Middle frontal gyrus (tissue), 1 donor: ENCODE data around the gene CEP126.
"Not testable (repeated sequence)": the region's sequence is repeated elsewhere in the genome, so short reads cannot be mapped to it uniquely, and the experiment has no call there.

ENCODE experiments used
- DNase-seq: peaks from one replicate; pipeline ENCODE4 v3.0.0-alpha.2; 2015; ENCODE audit warnings: low spot score; ENCODE audit errors: extremely low spot score

Gene CEP126

DNA sequence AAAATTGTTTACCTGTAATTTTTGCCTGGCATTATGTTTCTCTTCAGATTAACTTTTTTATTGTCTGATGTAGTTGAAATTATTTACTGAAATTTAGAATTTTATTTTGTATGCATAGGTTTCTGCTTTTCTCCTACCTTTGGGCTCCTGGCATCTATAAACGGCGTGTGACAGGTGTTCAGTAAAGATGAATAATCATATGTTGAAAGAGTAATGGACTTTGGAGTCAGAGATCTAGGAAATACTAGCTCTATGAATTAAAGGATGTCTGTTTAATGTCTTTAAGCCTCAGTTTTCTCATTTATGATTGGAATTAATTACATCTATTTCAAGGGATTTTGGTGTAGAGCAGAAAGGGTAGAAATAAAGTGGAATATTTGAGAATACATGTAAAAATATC is 8.7 kb downstream of the CEP126 start:
- no peak for DNase-seq

DNA sequence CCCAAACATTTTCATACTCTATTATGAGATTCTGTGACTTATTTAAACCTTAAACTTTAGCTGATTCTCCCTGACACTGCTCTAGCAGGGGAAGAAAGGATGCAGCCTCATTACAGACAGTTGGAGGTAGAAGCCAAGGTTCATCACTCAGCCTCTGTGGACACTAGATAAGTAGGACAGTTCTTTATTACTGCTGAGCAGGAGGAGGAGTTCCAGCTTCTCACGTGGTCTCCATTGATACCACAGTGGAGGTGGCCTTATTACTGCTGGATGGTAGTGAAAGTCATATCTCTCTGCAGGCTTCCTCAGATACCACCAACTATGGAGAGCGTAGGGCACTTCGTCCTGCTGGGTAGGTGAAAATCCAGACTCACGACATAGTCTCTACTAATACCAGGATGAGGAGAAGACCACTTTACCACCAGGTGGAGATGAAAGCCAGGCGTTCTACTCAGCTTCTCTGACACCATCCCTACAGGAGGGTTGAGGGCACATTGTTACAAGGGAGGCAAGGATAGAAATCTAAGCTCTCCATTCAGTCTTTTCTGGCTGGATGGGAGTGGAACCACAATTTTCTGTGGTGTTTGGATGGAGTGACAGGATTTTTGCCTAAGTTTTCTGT is 14.6 kb downstream of the CEP126 start:
- no peak for DNase-seq

DNA sequence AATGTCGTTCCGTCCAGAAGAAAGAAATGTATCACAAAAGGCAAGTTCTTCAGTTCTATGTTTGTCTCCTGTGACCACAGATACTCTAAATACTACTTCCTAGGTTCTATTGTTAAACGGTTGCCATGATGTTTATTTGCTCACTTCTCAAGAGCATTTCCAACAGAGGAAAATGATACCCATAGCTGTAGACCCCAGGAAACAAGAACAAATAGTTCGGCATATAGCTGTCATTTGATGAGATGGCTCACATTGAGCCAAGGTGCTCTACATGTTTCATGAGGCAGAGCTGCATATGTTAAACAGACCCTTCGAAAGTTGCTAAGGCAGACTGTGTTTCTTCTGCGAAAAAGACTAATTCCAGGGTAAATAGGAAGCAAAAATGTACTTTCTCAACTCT is 16.9 kb downstream of the CEP126 start:
- DNase-seq = no peak

DNA sequence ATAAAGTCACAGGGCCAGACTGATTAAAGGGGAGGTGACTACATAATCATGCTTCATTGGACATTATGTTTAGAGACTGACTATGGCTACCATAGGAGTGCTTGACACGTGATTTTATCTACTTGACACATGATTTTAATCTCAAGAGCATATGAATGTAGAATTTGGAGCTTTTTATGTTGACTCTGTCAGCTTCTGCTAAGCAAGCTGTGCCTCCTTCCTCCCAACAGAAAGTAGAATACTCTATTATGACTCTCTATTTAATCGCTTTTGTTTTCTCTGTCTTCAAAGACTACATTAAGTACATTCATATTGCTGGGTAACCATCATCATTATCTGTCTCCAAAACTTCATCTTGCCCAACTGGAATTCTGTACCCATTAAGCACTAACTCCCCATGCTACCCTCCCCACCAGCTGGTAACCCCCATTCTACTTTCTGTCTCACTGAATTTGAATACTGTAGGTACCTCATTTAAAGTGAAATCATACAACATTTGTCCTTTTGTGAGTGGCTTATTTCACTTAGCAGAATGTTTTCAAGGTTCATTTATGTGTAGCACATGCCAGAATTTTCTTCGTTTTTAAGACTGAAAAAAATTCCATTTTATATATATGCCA is 26.2 kb downstream of the CEP126 start:
- no peak for DNase-seq

DNA sequence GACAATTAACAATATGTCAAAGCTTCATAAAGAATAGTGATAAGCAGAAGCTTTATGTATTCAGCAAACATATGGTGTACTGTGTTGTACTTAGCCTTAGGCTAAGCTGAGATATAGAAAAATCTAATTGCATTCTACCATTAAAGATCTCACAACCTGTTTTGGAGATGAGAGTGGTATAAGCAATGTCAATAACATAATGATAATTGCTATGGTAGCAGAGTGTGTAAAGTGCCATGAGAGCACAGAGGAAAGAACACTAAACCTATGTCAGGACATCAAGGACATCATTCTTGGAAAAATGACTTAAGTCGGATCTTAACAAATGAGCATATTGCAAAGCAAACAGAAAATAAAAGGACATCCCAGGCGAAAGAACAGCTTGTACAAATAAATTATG is 30.1 kb downstream of the CEP126 start:
- no peak for DNase-seq

DNA sequence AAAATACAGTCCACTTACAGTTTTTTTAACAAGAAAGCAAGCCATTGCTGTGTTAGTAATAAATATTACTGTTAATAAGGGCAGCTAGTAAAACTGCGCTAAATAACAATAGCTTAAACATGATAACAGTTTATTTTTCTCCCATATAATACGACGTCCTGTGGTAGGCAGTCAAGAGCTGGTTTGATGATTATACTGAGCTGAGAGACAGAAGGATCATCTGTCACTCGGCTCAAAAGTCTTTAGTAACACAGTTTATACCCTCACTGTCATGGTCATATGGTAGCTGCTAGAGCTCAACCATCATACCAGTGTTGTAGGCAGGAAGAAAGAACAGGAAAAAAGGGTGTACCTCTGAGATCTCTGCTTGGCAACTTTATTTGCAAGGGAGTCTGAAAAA is 30.6 kb downstream of the CEP126 start:
- DNase-seq = no peak

DNA sequence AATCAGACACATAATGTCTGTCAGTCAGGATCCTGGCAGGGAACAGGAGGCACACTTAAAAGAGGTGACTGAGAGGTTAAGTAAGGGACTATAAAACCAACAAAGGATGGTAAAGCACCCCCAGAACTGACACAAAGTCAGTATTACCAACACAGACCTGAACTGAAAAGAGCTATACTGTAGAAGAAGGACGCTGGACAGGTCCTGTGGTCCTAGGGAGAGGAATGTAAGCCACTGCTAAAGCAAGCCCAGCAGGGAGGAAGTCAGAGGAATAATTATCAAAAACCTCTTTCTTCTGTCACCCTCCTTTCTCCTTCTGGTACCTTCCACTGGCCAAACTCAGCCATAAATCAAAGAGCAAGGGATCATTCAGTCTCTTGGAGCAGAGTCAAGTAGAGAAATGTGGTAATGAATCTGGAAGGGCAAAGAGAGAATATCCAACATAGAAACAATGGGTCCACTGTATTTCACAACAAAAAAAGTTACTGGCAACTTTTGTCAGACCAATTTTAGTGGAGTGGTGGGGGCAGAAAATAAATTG is 34.9 kb downstream of the CEP126 start:
- DNase-seq = no peak

DNA sequence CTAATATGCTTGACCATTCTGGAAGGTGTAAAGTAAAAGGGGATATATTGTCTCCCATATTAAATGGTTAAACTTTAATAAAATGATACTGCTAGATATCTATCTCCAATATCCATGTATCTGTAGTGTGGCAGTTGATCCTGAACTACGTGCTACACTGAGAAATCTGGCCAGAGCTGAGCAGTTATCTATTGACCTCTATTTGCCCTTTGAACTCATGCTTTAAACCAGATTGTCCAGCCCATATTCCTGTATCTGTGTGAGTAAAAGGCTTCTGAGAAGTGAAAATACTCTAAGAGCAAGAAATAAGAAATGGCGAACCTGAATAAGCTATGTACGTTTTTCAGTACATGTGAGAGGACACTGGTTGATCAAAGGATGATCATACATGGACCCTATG is 40.5 kb downstream of the CEP126 start:
- no peak for DNase-seq

DNA sequence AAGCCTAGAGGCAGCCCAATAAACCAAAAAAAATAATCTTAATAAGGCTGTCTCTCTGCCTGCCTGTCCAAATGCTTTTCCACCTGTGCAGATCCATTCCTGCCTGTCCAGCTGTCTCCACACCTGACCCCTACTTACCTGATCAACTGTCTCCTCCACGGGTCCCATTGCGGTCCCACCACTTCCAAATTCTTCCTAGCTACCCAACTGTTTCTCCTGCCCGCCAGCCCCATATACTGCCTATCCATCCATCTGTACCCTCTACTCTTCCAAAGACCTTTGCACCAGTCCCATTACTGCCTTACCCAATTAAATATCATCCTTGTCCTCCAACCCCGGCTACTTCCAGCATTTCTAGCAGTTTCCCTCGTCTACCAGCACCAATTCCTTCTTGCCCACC is 40.9 kb downstream of the CEP126 start:
- DNase-seq = no peak

DNA sequence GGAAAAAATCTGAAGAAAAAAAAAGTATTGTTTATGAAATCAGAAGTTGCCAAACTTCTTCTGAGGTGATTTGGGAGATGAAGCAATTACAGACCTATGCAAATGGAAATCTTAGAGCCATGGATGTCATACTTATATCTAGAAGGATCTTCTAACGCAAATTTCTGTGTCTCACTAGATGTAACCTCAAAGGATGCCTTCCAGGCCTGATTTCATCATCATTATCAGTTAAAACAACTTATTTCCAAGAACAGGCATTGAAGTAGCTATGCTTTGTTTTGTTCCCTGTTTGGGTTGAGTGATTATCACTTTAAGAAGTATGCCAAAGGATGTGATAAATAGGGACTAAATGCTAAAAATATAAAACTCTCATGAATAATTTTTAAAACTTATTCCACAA is 45.4 kb downstream of the CEP126 start:
- DNase-seq = no peak

DNA sequence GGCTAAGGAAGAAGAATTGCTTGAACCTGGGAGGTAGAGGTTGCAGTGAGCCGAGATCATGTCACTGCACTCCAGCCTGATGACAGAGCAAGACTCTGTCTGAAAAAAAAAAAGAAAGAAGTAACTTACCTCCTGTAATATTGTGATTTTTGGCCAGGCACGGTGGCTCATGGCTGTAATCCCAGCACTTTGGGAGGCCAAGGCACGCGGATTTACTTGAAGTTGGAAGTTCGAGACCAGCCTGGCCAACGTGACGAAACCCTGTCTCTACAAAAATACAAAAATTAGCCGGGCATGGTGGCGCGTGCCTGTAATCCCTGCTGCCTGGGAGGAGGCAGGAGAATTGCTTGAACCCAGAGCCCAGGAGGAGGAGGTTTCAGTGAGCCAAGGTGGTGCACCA is 49.4 kb downstream of the CEP126 start:
- DNase-seq = not testable (repeated sequence)

DNA sequence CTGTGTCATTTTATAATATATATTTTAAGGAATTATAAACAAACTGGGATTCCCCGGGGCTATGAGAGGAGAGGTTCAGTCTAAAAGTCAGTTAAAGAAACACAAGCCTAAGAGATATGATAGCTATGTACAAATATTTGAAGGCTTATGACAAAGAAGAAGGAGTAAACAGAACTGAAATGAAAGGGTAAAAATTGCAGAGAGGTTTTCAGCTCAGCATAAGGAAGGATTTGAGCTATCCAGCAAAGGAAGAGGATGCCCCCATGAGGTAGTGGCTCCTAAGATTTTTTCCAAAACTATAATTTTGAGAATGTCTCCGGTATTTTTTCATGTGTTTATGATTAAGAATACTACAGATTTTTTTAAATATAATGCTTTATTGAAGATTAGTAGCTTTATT is 59.4 kb downstream of the CEP126 start:
- DNase-seq = no peak

DNA sequence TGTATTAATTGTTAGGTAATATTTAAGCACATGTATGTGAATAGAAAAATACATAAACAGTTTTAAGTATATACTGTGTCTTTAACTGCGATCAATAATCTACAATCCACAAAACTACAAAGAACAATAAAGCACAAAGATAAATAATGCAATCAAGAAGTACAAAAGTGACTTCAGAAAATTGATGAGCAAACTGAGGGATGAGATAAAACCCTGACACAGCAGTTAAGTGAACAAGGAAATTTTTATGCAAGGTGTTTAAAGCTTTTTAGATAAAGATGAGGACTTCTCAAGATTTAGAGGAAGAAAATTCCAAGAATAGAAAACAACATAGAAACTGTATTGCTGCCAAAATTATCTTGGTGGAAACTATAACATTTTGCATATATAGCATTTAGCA is 60.0 kb downstream of the CEP126 start:
- DNase-seq = no peak

DNA sequence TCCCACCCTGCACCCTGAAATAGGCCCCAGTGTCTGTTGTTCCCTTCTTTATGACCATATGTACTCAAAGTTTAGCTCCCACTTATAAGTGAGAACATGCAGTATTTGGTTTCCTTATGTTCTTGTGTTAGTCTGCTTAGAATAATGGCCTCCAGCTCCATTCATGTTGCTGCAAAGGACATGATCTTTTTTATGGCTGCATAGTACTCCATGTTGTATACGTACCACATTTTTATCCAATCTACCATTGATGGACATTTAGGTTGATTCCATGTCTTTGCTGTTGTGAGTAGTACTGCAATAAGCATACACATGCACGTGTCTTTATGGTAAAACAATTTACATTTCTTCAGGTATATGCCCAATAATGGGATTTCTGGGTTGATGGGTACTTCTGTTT is 60.9 kb downstream of the CEP126 start:
- DNase-seq = no peak

DNA sequence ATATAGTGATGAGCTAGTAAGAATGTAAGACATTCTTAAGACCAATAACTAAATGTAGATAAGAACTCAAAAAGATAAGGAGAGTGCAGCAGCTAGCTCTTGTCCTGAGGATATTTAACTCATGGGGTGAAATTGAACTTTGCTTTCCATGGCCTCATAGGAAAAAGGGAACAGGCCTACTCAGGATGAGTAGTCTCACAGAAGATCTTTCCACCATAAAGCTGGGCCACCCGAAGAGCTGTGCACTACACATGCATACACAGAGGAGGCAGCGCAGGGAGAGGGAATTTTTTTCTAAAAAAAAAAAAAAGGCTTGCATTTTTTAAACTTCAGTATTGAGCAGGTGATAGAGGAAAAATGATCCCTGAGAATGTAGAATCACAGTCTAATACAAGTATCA is 72.6 kb downstream of the CEP126 start:
- DNase-seq = no peak

DNA sequence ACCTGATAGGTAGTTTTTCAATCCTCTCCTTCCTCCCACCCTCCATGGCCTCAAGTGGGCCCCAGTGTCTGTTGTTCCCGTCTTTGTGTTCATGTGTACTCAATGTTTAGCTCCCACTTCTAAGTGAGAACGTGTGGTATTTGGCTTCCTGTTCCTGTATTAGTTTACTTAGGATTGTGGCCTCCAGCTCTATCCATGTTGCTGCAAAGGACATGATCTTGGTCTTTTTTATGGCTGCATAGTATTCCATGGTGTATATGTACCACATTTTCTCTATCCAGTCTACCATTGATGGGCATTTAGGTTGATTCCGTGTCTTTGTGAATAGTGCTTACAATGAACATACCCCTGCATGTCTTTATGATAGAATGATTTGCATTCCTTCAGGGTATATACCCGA is 78.4 kb downstream of the CEP126 start:
- DNase-seq = no peak

DNA sequence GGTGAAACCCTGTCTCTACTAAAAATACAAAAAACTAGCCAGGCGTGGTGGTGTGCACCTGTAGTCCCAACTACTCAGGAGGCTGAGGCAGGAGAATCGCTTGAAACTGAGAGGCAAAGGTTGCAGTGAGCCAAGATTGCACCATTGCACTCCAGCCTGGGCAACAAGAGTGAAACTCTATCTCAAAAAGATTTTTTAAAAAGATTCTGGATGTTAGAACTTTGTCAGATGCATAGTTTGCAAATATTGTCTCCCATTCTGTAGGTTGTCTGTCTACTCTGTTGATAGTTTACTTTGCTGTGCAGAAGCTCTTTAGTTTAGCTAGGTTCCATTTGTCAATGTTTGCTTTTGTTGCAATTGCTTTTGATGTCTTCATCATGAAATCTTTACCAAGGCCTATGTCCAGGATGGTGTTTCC is 79.3 kb downstream of the CEP126 start:
- not testable (repeated sequence) for DNase-seq

DNA sequence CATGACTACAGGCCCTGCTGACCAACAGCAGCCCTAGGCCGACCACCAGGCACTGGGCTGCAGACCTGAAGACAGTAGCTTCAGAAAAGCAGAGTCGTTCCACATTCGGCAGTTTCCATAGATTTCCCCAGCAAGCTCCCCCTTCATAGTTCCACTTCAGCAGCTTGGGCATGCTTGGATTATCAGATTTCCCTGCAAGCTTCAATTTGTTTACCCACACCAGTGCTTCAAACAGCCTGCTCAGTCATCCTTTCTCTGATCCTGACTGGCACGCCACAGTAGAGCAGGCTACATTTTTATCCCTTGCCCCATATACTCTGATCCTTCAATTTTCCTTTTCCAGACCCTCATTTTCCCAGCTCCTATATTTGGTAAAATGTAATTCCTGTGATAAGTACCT is 81.3 kb downstream of the CEP126 start:
- no peak for DNase-seq

DNA sequence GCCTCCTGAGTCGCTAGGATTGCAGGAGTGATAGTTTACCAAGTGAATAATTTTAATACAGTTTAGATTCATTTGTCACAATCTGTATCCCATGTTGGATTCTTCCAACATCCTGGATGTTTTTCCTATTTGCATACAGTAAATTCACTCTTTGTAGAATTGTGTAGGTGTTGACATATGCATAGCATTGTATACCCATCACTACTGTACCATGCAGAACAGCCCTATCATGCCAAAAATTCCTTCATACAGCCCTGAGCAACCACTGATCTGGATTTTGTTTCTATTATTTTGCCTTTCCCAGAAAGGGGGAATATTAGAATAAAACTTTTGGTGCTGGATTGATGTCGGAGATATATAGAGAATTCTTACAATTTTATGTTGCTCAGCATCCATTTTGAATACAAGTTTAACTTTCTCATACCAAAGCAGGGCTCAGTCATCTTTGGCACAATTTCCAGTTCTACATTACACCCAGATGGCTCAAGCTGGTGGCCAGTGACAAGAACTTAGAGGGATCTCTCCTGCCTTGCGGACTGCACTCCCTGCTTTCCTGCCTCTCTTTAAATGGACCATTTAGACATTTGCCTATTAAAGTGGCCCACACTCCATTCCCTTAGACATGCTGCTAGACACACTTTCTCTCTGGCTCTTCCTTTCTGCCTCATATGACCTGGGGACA is 87.0 kb downstream of the CEP126 start:
- no peak for DNase-seq

DNA sequence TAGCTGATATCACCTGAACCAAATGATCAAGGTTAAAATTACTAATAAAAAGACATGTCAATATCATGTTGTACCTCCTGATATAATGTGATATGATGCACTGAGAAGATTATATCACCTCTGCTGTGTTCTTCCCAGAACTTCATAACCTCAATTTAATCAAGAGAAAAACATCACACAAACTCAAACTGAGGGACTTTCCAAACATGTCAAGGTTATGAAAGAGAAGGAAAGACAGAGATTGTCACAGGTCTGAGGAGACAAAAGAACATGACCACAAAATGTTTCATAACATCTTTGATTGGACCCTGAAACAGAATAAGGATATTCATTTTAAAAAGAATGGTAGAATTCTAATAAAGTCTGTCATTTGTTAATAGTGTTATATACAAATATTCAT is 89.4 kb downstream of the CEP126 start:
- DNase-seq = no peak

DNA sequence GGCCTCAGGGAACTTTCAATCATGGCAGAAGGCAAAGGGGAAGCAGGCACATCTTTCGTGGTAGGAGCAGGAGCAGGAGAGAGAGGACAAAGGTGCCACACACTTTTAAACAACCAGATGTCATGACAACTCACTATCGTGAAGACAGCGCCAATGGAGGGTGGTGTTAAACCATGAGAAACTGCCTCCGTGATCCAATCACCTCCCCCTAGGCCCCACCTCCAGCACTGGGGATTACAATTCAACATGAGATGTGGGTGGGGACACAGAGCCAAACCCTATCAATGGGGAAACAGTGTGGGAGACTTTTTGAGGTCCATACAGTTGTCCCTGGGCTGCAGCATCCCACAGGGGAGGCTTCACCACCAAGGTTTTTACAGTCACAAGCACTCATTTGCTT is 90.5 kb downstream of the CEP126 start:
- DNase-seq = no peak

DNA sequence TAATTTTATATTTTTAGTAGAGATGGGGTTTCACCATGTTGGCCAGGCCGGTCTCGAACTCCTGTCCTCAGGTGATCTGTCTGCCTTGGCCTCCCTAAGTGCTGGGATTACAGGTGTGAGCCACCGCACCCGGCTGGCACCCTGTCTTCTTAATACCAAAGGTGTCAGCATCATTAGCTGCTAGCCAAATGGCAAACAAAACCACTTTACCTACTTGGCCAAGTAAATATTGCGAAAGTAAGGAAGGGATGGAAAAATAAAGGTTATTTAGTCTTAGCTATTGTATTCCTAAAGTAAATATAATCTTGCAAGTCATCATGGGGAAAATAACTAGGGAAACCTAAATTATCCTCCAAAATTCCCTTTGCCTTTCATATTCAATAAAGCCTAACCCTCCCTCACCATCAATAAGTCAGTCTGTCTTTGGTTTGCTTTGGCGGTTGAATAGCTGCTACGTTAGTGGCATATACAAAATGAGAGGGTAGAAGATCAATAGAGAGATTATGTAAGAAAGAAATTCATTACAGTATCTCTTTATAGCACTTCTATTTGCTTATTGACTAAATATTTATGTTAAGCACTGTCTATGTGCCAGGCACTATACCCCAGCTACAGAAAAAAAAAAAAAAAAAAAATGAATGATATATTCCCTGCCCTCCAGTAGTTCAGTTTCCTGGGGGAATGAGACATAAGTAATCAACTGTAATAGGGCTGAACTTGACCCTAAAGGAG is 92.2 kb downstream of the CEP126 start:
- DNase-seq = no peak
